OCI-LY3 (cell line): ENCODE data around the gene ATF7IP2.

Experiments
- CTCF ChIP-seq: fragments of 200-600, 300-600 bp; sonication (generic); IDR thresholded peaks from 2 replicates; pipeline ENCODE4 v1.5.1; 2014; ENCODE audit warnings: antibody characterized with exemption, low read length, low read depth
- EZH2phosphoT487 ChIP-seq: fragments of 200-600 bp; shearing (Covaris generic); IDR thresholded peaks from 2 replicates; pipeline ENCODE4 v1.6.1; 2018; ENCODE audit warnings: antibody characterized with exemption, mixed run types, low read depth

GRCh38 chr16:10419701-10420100 lies 33.8 kb downstream of the ATF7IP2 start:
- no peak for TF ChIP-seq CTCF
- no peak for TF ChIP-seq EZH2phosphoT487
